Activated naive CD4-positive, alpha-beta T cell treated with anti-CD3 and anti-CD28 coated beads, Interleukin-2, amount 50 U/mL, for 72 hours (primary cell): ENCODE results near the gene PPP1R18. TPM values are rescaled to one million over a fixed set of nuclear protein-coding genes. Genes with fewer than 3 reads are reported as not detected.

ENCODE experiments used
- ATAC-seq, 2 donors: fragments of 150-1000 bp; cut with Tn5 transposase; 2 replicates each; pipeline ENCODE4 v1.10.0; 2021; ENCODE audit warnings: mild to moderate bottlenecking in 2 of 2, moderate library complexity in 2 of 2
- DNase-seq, 2 donors: peaks; one replicate each; pipeline ENCODE4 v3.0.0; 2021 to 2022; ENCODE audit warnings: low spot score in 2 of 2
- H3K27ac Mint-ChIP-seq, 2 donors: one replicate each; pipeline ENCODE4 v1.8.0; 2022; ENCODE audit warnings: mild to moderate bottlenecking in 2 of 2, mixed read lengths in 2 of 2
- H3K36me3 Mint-ChIP-seq, 2 donors: one replicate each; pipeline ENCODE4 v1.8.0; 2022; ENCODE audit warnings: mixed read lengths in 2 of 2
- H3K9me3 Mint-ChIP-seq, 2 donors: one replicate each; pipeline ENCODE4 v1.8.0; 2022; ENCODE audit warnings: mixed read lengths in 2 of 2
- total RNA-seq, 2 donors: library from RNA; stranded (reverse); gene quantifications; one replicate each; pipeline ENCODE4 v1.2.3, GENCODE V29; 2022

Gene PPP1R18
- total RNA-seq, 2 donors from 2014 or later: 184 to 274 TPM

GRCh38 chr6:30703821-30704220 lies 17.4 kb upstream of the PPP1R18 start:
- Mint-ChIP-seq H3K36me3 (peaks cover 14 to 30% of the 10 kb centered on the region in 2 donors), H3K27ac (peak overlapping the region; percentile 39 to 48), H3K9me3 (no peaks in the 10 kb centered on the region)
- ATAC-seq (no peak), DNase-seq (no peak)

GRCh38 chr6:30703011-30703410 lies 16.6 kb upstream of the PPP1R18 start:
- H3K36me3 Mint-ChIP-seq: peaks cover 12 to 27% of the 10 kb centered on the region in 2 donors
- no peak for ATAC-seq

GRCh38 chr6:30700340-30700739 lies 13.9 kb upstream of the PPP1R18 start:
- no peak overlapping the region for H3K27ac Mint-ChIP-seq
- DNase-seq (no peak), ATAC-seq (no peak)
- H3K36me3 Mint-ChIP-seq: peaks cover 9 to 22% of the 10 kb centered on the region in 2 donors
- no peaks in the 10 kb centered on the region for H3K9me3 Mint-ChIP-seq

More at GRCh38 chr6:30703011-30703410, 16.6 kb upstream of the PPP1R18 start:
- no peaks in the 10 kb centered on the region for H3K9me3 Mint-ChIP-seq
- no peak for DNase-seq
- H3K27ac Mint-ChIP-seq: peak overlapping the region in 1 of 2 donors; percentile 65

- no peak for ATAC-seq
- no peaks in the 10 kb centered on the region for H3K36me3 Mint-ChIP-seq
- H3K9me3 Mint-ChIP-seq: no peaks in the 10 kb centered on the region
- no peak for DNase-seq
- H3K27ac Mint-ChIP-seq: no peak overlapping the region
Observed at GRCh38 chr6:30696432-30696831, 10.0 kb upstream of the PPP1R18 start.

GRCh38 chr6:30691208-30691847 lies 4.9 kb upstream of the PPP1R18 start:
- no peak for DNase-seq
- Mint-ChIP-seq H3K36me3 (peaks cover 11 to 17% of the 10 kb centered on the region in 2 donors), H3K27ac (peak overlapping the region; percentile 68 to 79), H3K9me3 (no peaks in the 10 kb centered on the region)
- no peak for ATAC-seq

- peaks cover 19 to 24% of the 10 kb centered on the region in 2 donors for H3K36me3 Mint-ChIP-seq
- DNase-seq: peak; percentile 82 to 83
- peak within 1 kb of the TSS; percentile 79 to 94 for H3K27ac Mint-ChIP-seq
- ATAC-seq: peak; percentile 44 to 53
- H3K9me3 Mint-ChIP-seq: no peaks in the 10 kb centered on the region
Observed at GRCh38 chr6:30690403-30691207, 4.2 kb upstream of the PPP1R18 start, which contains the start of gene NRM. NRM (minus strand) TSS chr6:30690984; CDS start chr6:30690974, 10 bp downstream.

- Mint-ChIP-seq H3K9me3 (no peaks in the 10 kb centered on the region), H3K36me3 (peaks cover 25 to 30% of the 10 kb centered on the region in 2 donors), H3K27ac (peak overlapping the region; percentile 79 to 94)
- no peak for DNase-seq
- no peak for ATAC-seq
Observed at GRCh38 chr6:30689985-30690384, 3.5 kb upstream of the PPP1R18 start.

GRCh38 chr6:30689022-30689865 lies 2.8 kb upstream of the PPP1R18 start:
- no peak for ATAC-seq
- H3K36me3 Mint-ChIP-seq: peaks cover 31 to 38% of the 10 kb centered on the region in 2 donors
- DNase-seq: no peak
- no peaks in the 10 kb centered on the region for H3K9me3 Mint-ChIP-seq
- H3K27ac Mint-ChIP-seq: no peak overlapping the region

- Mint-ChIP-seq H3K9me3 (no peaks in the 10 kb centered on the region), H3K36me3 (peaks cover 38 to 44% of the 10 kb centered on the region in 2 donors), H3K27ac (peak overlapping the region; percentile 87 to 97)
- no peak for ATAC-seq
- DNase-seq: no peak
Observed at GRCh38 chr6:30688569-30688968, 2.1 kb upstream of the PPP1R18 start.

- DNase-seq (no peak), ATAC-seq (no peak)
- H3K9me3 Mint-ChIP-seq: no peaks in the 10 kb centered on the region
- H3K36me3 Mint-ChIP-seq: peaks cover 45 to 51% of the 10 kb centered on the region in 2 donors
- peak overlapping the region; percentile 90 to 97 for H3K27ac Mint-ChIP-seq
Observed at GRCh38 chr6:30687659-30688431, 1.4 kb upstream of the PPP1R18 start.

GRCh38 chr6:30686908-30687658 lies 638 bp upstream of the PPP1R18 start:
- H3K27ac Mint-ChIP-seq: peak overlapping the region; percentile 90 to 97
- ATAC-seq: peak; percentile 49 to 59
- no peaks in the 10 kb centered on the region for H3K9me3 Mint-ChIP-seq
- peaks cover 53 to 59% of the 10 kb centered on the region in 2 donors for H3K36me3 Mint-ChIP-seq
- peak; percentile 84 to 88 for DNase-seq

- ATAC-seq (no peak), DNase-seq (no peak)
- peak overlapping the region; percentile 69 to 97 for H3K27ac Mint-ChIP-seq
- H3K9me3 Mint-ChIP-seq: no peaks in the 10 kb centered on the region
- H3K36me3 Mint-ChIP-seq: peaks cover 66 to 72% of the 10 kb centered on the region in 2 donors
Observed at GRCh38 chr6:30685157-30686008, 1.1 kb downstream of the PPP1R18 start.

- Mint-ChIP-seq H3K27ac (peak overlapping the region; percentile 97 to 99), H3K36me3 (peaks cover 68 to 78% of the 10 kb centered on the region in 2 donors), H3K9me3 (no peaks in the 10 kb centered on the region)
- ATAC-seq (no peak), DNase-seq (no peak)
Observed at GRCh38 chr6:30684386-30685156, 1.9 kb downstream of the PPP1R18 start.

GRCh38 chr6:30683980-30684338 lies 2.5 kb downstream of the PPP1R18 start:
- Mint-ChIP-seq H3K27ac (peak overlapping the region; percentile 97 to 99), H3K36me3 (peaks cover 74 to 84% of the 10 kb centered on the region in 2 donors), H3K9me3 (no peaks in the 10 kb centered on the region)
- DNase-seq (no peak), ATAC-seq (no peak)
